HG02938 (cell line): ENCODE data around the gene RHOT1.

Experiments
- ATAC-seq: cut with Tn5 transposase; IDR thresholded peaks from one replicate; pipeline ENCODE4 v1.9.1; 2021; ENCODE audit warnings: mild to moderate bottlenecking, moderate library complexity; ENCODE audit not compliant: unreplicated experiment

RHOT1 gene

DNA sequence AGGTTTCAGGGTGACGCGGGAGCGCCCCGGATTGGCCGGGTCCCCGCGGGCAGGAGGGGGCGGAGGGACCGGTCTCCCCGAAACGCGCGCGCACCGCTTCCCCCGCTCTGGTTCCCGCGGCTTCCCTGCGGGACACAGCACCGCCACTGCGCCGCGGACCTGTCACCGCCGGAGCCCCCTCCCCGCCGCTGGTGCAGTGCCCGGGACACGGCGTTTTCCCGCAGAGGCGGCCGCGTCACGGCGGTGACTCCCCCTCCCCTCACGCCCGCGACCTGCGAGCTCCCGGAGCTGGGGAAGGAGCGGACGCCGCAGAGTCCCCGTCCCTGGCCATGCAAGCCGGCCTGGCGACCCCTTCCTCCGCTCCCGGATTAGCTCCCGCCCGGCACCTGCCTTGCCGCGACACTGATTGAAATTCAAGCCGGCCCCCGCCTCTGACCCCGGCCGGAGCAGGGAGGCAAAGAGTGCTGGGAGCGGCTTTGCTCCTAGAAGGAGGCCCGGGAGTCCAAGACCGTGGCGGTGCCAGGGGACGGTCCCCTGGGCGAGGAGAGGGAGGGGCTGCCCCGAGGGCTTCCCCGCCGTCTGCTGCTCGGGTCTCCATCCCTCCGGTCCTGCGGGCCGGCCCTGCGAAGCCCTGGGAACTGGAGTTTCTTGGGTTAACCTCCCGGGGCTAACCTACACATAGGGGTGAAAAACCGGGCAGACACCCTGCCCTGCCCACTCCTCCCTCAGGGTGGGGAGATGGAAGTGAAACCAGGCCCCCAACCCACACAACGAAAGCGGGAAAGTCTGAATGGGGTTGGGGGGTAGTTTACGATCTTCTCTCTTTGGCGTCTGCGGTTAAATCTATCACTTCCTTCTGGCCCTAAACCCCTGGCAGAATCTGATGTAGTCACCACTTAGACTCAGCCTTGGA, 124.3 kb downstream of the RHOT1 start:
- no peak for ATAC-seq

DNA sequence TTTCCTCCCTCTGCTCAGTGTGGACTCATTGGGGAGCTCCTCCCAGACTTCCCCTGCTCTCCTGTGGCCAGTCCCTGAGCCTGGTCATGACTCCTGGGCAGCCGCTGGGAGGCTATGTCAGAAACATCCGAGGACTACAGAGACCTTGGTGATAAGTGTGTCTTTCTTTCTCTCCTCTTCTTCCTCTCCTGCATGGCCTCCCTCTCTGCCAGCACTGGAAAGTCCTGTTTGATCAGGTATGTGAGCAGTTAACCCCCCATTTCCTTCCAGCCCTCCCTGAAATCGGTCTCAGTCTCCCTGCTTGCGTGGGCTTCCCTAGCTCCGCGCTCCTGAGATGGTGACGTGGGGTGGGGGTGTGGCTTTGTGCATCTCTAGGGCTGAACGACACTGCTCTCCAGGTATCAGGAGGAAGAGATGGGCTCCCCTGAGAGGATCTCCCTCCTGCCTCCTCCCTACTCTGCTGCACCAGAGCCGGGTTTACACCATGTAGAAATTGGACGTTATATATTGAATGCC, 125.4 kb downstream of the RHOT1 start:
- no peak for ATAC-seq

DNA sequence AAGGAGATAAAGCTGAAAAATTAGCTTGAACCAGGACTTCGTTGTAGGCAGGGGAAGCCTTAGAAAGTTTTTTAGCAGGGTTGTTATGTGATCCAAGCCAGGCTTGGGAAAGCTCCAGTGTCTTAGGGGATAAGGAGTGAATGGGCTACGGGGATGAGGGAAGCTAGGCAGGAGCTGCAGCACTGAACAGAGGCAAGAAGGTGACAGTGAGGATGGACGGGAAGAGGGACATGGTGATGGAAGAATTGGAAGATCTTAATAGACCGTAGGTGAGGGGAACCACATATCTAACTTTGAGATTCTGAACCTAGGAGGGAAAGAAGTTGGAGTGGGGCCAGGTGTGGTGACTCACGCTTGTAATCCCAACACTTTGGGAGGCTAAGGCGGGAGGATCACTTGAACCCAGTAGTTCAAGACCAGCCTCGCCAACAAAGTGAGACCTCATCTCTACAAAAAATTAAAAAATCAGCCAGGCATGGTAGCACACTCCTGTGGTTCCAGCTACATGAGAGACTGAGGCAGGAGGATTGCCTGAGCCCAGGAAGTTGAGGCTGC, 126.5 kb downstream of the RHOT1 start:
- no peak for ATAC-seq

DNA sequence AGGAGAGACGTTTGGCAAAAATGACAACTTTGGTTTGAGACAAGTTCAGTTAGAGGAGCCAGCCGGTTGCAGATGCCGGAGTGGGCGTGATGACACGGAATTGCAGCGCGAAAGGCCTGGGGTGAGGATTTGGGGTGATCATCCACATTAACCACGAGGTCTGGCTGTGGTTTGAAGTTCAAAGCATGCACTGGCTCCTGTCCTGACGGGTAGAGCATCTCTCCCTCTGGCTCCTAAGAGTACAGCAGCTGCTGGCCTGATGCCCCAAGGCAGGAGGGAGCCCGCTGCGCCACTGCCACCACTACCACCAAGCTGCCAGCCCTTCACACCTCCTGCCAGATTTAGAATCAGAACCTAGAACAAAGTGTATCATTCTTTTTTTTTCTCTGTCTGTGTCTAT, 127.1 kb downstream of the RHOT1 start:
- ATAC-seq = no peak

DNA sequence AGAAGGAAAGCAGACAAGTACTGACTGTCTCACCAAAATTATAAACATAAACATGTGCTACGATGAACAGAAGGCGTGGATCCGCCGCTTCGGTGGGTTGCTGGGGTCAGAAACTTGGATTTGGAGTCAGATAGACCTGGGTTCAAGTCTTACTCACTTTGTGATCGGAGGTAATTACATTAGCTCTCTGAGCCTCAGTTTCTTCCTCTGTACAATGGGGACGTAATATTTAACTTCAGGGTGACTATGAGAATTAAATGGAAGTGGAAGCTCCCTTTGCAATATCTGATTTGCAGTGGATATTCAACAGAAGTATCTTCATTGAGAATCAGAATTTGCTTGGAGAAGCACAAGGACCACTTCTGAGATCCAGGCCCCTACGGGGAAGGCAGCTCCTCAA, 129.5 kb downstream of the RHOT1 start:
- no peak for ATAC-seq

DNA sequence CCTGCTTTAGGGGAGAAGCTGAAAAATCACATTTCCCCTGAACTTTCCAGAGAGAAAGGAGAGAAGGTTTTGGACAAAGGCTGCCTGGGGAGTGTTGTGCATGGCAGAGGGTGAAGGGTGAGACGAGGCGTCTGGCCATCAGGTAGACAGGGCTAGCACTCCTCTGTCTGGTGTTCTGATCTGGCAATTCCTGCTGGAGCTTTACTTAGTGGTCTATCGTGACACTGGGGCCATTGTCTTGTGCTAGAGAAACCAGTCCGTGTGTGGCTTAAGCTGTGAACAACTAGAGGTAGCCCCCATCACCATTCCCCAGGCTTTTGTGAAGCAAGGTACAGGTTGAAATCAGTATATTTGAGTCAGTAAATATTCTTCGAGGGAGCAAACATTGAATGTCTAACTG, 131.8 kb downstream of the RHOT1 start:
- ATAC-seq = no peak

DNA sequence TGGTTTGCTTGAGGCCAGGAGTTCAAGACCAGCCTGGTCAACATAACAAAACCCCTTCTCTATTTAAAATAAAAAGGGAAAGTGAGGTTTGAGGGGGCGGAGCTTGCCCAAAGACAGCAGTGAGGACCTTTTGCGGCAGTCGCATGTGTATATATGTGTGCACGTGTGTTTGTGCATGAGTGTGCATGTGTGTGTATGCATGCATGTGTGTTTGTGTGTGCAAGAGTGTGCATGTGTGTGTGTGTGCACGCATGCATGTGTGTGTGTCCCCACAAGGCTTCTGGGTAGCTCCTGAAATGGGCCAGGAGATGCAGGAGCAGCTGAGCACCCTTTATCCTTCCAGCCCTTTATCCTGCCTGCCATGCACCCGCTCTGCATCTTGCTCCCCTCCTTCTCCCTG, 132.3 kb downstream of the RHOT1 start:
- ATAC-seq = no peak
